C4-2B (cell line): Measurements from ENCODE around the gene RNASE3.
"Not testable (repeated sequence)": the region's sequence is repeated elsewhere in the genome, so short reads cannot be mapped to it uniquely, and the experiment has no call there.

ENCODE experiments used
- H3K27ac ChIP-seq: fragments of 450-650 bp; 2 replicates; pipeline ENCODE4 v1.5.1; 2017
- CTCF ChIP-seq: fragments of 450-650 bp; conservative IDR thresholded peaks from 2 replicates; pipeline ENCODE4 v1.5.1; 2017; ENCODE audit warnings: mild to moderate bottlenecking
- ZFX ChIP-seq: fragments of 450-650 bp; IDR thresholded peaks from 2 replicates; pipeline ENCODE4 v1.6.1; 2017

Gene RNASE3

DNA sequence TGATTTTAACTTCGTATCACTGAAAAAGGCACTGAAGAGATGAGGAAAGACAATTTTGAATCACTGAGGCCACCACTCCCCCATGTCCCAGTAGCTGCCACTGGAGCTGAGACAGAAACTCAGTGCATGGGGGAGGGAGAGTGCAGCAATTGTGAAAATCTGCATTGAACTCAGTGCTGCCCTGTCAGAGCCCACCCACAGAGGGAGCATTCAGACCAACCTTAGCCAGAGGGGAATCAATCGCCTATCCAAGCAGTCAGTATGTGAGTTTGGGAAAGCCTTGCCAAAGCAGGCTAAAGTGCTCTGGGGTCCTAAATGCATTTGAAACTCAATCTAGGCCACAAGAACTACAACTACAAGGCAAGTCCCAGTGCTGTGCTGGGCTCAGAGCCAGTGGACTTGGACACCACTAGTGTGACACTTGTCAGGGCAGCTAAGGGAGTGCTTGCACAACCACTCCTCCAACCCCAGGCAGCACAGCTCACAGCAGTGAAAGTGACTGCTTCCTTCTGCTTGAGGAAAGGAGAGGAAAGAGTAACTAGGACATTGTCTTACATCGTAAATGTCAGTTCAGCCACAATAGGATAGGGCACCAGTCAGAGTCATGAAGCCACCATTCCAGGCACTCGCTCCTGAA is 13.3 kb downstream of the RNASE3 start:
- TF ChIP-seq CTCF = no peak
- TF ChIP-seq ZFX = no peak
- no peak overlapping the region for H3K27ac ChIP-seq

DNA sequence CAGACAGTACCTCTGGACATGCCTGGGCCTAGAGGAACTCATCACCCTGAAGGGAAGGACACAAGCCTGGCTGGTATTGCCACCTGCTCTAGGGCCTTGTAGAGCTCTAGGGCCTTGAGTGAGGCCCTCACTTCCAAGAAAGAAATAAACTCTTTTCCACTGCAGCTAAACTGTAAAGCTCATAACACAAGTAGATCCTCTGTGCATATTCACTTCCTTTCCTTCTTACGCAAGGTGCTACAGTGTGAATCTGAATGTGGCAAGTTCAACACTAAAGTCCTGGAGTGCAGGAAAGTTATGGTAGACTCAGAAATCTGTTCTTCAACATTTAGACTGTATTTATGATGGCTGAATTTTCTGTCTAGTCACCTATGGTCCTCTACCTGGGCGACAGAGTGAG is 14.5 kb downstream of the RNASE3 start:
- TF ChIP-seq ZFX = no peak
- no peak for TF ChIP-seq CTCF
- no peak overlapping the region for H3K27ac ChIP-seq

DNA sequence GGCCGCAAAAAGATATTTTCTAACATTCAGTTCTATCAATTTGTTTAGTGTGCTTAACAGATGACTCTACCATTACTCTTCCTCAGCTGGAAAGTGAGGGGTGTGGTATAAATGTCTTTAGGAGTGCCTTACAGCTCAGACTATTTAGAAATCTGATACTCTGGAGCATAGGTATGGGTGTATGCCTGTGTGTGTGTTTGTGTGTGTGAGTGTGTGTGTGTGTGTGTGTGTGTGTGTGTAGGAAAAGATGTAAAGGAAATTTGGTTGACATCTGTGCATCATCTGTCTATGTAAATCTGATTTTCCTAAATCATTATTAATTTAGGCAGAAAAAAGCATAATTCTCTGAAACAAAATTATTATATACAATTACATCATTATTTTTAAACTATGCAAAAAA is 16.0 kb downstream of the RNASE3 start:
- no peak for TF ChIP-seq ZFX
- no peak for TF ChIP-seq CTCF
- no peak overlapping the region for H3K27ac ChIP-seq

DNA sequence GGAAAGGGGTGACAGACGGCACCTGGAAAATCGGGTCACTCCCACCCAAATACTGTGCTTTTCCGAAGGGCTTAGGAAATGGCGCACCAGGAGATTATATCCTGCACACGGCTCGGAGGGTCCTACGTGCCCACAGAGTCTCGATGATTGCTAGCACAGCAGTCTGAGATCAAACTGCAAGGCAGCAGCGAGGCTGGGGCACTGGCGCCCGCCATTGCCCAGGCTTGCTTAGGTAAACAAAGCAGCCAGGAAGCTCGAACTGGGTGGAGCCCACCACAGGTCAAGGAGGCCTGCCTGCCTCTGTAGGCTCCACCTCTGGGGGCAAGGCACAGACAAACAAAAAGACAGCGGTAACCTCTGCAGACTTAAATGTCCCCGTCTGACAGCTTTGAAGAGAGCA is 19.6 kb downstream of the RNASE3 start:
- not testable (repeated sequence) for H3K27ac ChIP-seq

DNA sequence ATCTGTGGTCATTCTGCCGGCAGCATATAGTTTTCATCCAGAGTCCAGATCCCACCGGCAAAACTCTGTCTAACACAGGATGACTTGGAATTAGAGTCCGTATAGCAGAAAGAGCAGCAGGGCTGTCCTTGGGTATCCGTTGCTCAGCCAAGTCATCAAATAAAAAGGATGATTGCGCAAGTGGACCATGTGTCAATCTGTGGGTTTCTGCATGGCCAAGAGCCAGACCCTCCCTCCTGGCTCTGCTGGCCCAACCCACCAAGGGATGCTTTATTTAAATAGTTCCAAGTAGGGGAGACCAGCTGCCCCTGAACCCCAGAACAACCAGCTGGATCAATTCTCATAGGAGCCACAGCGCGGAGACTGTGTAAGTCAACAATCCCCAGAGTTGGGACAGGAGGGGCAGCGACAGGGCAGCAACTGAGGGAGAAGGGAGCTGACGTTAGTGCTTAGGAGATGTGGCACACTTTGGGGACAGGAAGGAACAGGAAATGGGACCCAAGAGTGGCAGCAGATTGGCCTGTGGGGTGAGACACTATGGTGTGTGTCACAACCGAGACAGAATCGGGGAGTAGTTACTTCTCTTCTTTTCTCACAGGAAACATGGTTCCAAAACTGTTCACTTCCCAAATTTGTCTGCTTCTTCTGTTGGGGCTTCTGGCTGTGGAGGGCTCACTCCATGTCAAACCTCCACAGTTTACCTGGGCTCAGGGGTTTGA is 28.0 kb downstream of the RNASE3 start:
- H3K27ac ChIP-seq = not testable (repeated sequence)

- H3K27ac ChIP-seq = not testable (repeated sequence)
These were observed 32.6 kb downstream of the RNASE3 start for GRCh38 chr14:20923766-20924297.

GRCh38 chr14:20934148-20934762 is 43.1 kb downstream of the RNASE3 start:
- H3K27ac ChIP-seq = no peak overlapping the region
- TF ChIP-seq ZFX (no peak), CTCF (peak; percentile 85)

- no peak overlapping the region for H3K27ac ChIP-seq
- TF ChIP-seq ZFX = no peak
- TF ChIP-seq CTCF = no peak
These were observed 44.3 kb downstream of the RNASE3 start for GRCh38 chr14:20935303-20935984.
